Activated CD4-positive, alpha-beta T cell treated with anti-CD3 and anti-CD28 coated beads, Interleukin-2, amount 50 U/mL, for 24 hours (primary cell): Measurements from ENCODE around the gene SOCS7.

Experiments
- DNase-seq, 2 donors: peaks; one replicate each; pipeline ENCODE4 v3.0.0-alpha.2; 2020; ENCODE audit warnings: low read depth in 1 of 2, low spot score in 1 of 2

The SOCS7 gene

DNA sequence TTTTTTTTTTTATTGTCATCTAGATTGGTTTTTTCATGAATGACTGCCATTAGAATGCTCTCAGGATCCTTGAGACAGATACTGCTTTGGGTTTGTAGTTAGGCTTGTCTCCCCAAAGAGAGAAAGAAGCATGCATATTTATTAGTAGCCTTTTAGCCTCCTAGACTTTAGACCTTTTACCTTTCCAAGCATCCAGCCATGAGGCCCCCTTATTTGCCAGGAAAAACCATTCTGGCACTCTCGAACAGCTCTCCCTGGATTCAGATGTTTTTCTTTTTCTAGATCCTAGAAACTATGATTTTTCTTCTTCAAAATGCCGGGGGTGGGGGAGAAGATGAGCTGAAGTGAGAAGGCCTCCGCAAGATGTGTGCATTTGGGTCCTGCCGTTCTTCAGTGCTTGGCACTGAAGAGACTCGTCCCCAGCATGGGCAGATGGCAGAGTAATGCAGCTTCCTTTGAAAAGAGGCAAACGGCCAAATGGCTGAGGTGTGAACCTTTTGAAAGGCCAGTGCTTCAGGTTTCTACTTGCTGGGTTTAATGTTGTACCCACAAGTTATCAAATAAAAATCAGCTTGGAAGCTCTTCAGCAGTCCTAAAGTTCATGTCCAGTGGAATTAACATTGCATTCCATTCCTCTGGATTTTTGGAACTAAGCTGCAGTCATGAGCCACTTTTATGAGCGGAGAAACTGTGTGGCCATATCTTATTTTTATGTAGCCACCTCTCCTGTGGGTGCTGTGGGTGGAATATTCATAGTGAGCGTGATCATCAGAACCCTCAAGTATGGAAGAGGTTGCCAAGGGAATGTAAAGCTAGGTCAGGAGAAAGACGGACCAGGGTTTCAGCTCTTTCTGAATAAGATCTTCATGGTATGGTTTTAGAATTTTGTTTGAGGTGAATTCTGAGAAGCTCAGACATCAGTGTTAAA, 7.2 kb downstream of the SOCS7 start:
- DNase-seq = no peak

- no peak for DNase-seq
Measured at GRCh38 chr17:38361694-38362465, 10.2 kb downstream of the SOCS7 start.

DNA sequence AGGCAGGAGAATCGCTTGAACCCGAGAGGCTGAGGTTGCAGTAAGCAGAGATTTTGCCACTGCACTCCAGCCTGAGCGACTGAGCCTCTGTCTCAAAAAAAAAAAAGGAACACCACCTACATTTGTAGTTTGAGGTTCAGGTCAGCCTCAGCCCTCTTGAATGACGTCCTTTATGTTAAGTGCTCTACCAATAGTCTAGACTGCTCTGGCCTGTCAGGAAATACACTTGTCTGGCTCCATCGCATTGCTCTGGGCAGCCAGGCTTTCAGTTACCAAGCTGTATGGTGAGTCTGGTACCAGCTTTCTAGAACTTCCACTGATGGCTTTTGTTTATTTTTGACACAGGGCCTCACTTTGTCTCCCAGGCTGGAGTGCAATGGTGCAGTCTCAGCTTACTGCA, 11.4 kb downstream of the SOCS7 start:
- DNase-seq = no peak

DNA sequence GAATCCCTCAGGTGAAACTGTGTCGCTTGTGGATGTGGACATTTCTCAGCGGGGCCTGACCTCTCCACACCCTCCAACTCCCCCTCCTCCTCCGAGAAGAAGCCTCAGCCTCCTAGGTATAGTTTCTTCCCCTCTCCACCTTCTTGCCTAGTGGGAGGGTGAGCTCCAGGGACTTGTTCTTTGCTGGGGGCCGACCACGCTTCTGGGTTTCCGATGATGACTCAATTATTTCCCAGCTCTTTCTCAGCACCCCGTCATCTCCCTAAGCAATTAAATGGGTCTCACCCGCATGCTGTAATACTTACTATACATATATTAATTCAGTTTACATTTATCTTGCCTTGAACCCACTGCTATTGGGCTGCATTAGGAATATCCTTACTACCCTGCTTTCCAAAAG, 13.1 kb downstream of the SOCS7 start:
- no peak for DNase-seq

DNA sequence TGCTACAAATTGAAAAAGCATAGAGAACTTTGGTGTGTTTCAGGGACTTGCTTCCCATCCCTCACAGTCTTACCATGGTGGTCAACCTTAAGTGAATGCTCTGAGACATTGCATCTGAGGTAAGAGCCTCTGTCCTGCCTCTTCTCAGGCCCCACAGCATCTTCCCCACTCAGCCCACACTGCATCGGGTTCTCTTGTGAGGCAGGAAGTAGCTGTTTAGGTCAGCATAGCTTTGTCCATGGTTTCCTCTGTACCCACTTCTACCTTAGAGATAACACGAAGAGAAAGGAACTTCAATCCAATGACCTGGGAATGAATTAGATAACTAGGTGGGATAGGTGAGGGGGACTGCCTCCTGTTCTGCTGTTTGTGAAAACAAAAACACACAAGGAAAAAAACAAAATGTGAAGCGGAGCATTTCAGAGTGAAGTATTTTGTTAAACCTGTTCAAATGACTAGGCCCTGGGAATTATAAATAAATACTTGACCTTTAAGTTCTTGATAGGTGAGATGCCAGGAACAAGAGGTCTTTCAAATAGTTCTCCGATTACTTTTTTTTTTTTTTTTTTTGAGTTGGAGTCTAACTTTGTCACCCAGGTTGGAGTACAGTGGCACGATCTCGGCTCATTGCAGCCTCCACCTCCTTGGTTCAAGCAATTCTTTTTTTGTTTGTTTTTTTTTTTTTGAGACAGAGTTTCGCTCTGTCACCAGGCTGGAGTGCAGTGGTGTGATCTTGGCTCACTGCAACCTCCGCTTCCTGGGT, 17.7 kb downstream of the SOCS7 start:
- no peak for DNase-seq

- no peak for DNase-seq
Measured at GRCh38 chr17:38379448-38379847, 27.8 kb downstream of the SOCS7 start.

- DNase-seq = no peak
Measured at GRCh38 chr17:38395090-38395489, 43.4 kb downstream of the SOCS7 start.

DNA sequence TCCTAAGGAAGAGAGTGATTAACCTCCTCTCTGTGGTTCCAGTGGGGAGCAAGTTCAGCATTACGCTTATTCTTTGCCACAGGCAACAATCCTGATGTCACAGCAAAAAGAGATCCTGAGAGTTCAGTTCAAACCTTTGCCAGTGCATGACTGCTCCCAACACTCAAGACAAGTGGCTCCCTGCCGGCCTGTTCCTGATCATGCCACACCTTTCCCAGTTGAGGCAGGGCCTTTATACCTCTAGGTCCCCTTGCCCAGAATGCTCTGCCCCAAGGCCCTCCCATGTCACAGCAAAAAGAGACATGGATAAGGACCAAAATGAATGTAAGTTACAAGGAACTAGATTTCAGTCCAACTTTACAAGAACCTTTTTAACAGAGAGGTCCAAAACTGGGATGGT, 45.6 kb downstream of the SOCS7 start:
- no peak for DNase-seq

- no peak for DNase-seq
Measured at GRCh38 chr17:38400286-38400685, 48.6 kb downstream of the SOCS7 start.

- DNase-seq = no peak
Measured at GRCh38 chr17:38401459-38401858, 49.8 kb downstream of the SOCS7 start.

DNA sequence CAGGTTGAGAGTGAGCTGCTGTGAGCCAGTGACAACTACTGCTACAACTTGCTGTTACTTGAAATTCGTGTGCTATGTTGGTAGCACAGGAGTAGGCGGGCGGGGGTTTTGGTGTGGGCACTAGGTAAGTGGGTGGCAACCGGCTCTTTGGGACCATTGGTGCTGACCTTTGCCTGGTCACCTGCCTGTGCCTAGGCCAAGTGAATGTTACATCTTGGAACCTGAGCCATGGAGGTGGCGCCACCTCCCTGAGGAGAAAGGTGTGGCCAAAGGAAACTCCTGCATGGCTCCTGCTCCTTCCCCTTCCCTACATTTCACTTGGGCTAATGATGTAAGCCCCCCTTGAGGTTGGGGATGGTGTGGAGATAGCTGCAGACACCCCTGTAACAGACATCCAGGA, 51.3 kb downstream of the SOCS7 start:
- no peak for DNase-seq

GRCh38 chr17:38403491-38403890, 51.8 kb downstream of the SOCS7 start:
- no peak for DNase-seq

GRCh38 chr17:38404174-38404943, 52.7 kb downstream of the SOCS7 start:
- no peak for DNase-seq

DNA sequence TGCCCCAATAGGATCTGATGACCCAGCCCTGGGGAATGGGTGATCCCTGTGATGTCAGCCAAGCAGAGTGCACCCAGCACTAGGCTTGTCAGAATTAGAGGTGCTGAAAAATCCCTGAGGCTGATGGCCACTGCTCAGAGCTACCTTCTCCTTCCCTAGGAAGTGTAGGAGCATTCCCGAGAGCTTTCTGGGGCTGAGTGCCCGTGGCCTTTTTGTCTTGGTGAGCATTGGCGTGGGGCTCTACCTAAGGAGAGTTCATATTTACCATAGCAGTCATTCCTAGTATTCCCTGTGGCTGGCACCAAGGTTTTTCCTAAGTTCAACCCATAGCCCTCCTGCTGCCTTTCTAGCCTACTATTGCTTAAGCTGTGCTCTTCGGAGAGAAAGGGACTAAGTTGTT, 54.0 kb downstream of the SOCS7 start:
- no peak for DNase-seq

DNA sequence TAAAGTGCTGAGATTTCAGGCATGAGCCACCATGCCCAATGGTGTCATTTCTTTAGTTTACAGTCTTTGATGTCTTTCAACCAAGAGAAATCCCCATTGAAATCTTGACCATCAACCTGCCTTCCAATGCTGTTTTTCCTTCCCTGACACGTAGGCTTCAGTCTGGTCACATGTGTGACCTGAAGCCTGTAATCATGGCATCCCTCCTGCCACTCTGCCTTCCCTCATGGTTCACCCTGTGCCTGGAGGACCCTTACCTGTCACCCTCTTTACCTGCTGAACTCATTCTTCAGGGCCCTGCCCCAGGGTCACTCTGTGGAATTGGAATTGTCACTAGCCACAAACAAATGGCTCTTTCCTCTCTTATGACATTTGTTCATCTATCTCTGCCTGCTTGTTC, 58.6 kb downstream of the SOCS7 start:
- no peak for DNase-seq

GRCh38 chr17:38415250-38416194, 63.9 kb downstream of the SOCS7 start:
- DNase-seq = no peak

GRCh38 chr17:38416840-38417209, 65.2 kb downstream of the SOCS7 start:
- no peak for DNase-seq

DNA sequence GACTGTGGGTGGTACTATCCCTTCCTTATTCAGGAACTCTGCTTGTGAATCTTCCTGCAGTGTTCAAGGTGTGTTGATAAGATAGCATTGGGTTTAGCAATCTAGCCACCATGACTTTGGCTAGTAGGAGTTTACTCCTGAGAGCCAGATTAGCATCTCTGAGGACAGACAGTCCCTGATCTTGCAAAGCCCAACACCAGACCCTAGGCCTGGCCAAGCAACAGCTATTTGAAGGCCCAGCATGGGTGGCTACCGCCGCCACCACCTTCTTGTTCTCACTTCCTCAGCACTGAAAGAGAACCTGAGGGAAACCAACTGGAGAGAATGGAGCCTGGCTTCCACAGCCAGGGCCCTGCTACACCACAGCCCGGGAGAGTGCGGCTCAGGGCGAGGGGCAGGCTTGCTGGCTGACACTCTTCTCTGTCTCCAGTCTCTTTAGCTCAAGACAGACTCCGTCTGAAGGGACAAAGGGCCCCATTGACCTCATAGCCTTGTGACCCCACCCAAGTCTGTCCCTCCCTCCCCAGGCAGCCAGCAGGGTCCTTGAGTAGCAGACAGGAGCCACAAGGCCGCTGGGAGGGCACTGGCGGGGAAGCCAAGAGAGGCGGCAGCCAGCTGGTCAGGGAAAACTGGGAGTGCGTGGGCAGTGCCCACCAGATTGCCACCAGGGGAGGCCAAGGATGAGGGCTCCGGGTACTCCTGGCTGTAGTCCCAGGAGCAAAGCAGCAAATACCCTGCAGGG, 65.7 kb downstream of the SOCS7 start:
- DNase-seq = no peak

DNA sequence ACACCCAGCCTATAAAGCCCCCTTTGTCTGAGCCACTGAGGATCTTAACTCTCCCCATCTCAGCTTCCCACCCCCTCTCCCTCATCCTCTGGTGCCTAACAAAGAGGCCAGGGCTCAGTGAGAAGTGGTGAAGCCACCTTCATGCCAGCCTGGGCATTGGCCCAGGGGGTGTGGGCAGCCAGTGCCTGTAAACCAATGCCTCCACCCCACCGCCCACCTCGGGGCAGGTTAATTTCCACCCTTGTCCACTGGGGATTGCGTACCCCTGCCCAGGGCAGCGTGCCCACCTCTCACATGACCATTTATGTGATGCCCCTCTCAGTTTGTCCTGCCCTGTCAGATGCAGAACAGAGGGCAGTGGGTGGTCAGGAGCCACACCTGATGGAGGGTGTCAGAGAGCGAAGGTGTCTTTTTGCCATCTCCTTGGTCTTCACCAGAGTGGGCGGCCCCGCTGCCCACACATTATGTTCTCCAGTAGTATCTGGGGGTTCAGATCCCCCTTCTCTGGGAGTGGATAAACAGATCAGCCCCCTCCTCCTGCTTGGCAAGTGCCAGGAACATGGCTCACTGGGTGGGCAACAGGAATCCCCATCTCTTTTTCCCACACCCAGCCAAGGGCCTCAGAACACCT, 66.5 kb downstream of the SOCS7 start:
- DNase-seq = no peak
